ENCODE measurements around the gene KCTD19.
A peak's percentile ranks its signal among the peaks of the same experiment; 100 is the strongest.

KCTD19 gene

GRCh38 chr16:67287960-67288359, 38.6 kb downstream of the KCTD19 start:
- H3K27ac ChIP-seq = no peak overlapping the region
- no peak for TF ChIP-seq CTCF (conservative IDR thresholded peaks at IDR 0.05)

- H3K27ac ChIP-seq = no peak overlapping the region
- no peak for TF ChIP-seq CTCF (conservative IDR thresholded peaks at IDR 0.05)
These were observed 39.9 kb downstream of the KCTD19 start for GRCh38 chr16:67286441-67287235.

- peak; percentile 54 for TF ChIP-seq CTCF (conservative IDR thresholded peaks at IDR 0.05)
- H3K27ac ChIP-seq = peak overlapping the region; percentile 44
These were observed 41.6 kb downstream of the KCTD19 start for GRCh38 chr16:67284699-67285646.

GRCh38 chr16:67283826-67284555, 42.5 kb downstream of the KCTD19 start:
- peak overlapping the region; percentile 44 for H3K27ac ChIP-seq
- no peak for TF ChIP-seq CTCF (conservative IDR thresholded peaks at IDR 0.05)

- no peak overlapping the region for H3K27ac ChIP-seq
- no peak for TF ChIP-seq CTCF (conservative IDR thresholded peaks at IDR 0.05)
These were observed 43.3 kb downstream of the KCTD19 start for GRCh38 chr16:67283039-67283825.

GRCh38 chr16:67282447-67282805, 44.1 kb downstream of the KCTD19 start:
- no peak for TF ChIP-seq CTCF (conservative IDR thresholded peaks at IDR 0.05)
- H3K27ac ChIP-seq = no peak overlapping the region

Measured in VCaP (cell line).